NOMO-1 (cell line): ENCODE measurements around the gene CXCL8.

Source experiments
- DNase-seq, 2 experiments: peaks; one replicate each; lab custom pipeline; 2025; ENCODE audit not compliant: unreplicated experiment in 2 of 2; lab: John Stamatoyannopoulos, UW

The CXCL8 gene

DNA sequence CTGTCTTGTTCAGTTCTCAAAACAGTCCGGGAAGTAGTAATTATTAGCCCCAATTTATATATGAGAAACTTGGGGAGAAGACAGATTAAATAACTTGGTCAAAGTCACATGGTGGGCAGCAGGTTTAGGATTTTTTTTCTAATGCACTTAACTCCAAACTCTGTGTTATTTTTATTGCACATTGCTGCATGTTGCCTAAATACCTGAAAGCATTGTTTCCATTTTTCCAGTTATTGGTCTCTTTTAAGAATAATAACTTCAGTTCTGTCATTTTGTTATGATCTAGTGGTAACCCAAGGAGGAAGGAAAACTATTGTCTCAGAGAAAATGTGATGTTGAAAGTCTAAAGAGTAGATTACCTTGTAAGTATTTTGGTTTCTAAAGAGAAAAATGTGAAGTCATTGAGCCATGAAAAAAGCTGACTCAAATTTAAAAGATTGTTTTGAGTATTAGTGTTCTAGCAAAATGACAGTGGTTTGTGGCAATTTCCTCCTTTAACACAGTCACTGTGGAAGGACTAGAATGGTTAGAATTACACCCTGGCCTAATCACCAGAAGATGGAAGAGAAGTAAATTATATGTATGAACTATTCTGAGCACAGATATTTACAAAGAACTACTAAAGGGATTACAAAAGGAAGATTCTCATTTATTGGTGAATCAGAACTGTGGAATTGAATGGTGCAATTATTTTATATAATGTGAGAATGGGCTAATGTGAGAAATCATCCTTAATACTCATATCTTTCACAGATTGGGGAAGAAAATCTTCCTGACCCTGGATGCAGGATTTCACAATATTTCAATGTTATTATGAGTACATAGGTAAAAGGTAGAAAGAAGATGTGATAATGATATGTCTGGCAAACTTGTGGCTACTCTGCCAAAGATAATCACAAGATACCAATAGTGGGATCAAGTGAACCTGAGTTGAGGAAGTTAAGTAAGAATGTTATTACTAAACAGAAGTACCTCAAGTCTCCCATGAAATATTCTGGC lies 21.7 kb upstream of the CXCL8 start:
- DNase-seq: peak; percentile 67 to 84

DNA sequence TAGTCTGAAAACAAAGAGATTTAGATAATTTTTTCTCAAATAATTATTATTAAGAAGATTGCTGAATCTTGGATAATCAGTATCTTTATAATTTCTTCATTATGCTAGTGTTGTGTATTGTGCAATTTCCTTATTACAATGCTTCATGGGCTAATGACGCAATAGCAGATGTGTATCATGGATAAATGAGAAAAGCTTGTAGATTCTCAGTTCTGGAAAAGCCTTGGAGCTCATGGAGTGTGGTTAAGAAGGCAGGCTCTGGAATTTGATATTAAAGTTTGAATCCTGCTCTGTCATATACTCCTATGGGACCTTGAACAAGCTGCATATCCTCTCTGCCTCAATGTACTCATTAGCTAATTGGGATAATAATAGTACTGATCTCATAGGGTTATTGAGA lies 18.9 kb upstream of the CXCL8 start:
- peak; percentile 24 to 64 for DNase-seq

DNA sequence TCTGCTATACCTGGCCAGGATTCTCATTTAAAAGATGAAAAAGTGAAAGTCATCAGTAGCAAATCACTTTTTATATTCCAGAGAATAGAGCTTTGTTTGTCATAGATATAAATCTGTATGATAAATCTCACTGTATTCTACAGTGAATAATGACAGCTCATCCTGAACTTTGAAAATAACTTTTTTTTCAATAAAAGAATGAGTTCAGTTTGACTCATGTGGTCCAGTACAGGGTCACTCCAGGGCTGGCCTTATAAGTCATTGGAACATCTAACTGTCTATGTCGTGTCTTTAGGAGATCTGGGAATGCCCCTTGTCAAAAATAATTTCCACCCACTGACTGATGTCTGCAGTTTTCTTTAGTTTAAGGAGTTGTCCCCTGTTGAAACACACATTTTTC lies 18.5 kb upstream of the CXCL8 start:
- DNase-seq: no peak

DNA sequence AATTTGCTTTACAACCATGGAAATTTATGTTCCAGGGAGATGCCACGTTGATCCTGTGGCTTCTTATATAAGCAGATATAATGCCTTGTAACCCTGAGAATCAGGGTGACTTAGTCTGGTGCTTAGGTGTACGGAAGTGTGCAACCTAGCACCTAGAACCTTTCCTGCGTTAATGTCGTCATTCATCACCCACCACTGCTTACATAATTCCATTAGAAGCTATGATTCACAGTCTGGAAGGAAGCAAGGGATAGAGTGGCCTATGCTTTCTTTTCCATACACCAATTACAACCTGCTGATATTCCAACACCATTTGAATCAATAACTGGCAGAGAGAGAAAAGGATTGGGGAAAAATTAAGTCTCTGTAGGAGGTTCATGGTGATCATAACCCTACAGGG lies 17.3 kb upstream of the CXCL8 start:
- DNase-seq: no peak

DNA sequence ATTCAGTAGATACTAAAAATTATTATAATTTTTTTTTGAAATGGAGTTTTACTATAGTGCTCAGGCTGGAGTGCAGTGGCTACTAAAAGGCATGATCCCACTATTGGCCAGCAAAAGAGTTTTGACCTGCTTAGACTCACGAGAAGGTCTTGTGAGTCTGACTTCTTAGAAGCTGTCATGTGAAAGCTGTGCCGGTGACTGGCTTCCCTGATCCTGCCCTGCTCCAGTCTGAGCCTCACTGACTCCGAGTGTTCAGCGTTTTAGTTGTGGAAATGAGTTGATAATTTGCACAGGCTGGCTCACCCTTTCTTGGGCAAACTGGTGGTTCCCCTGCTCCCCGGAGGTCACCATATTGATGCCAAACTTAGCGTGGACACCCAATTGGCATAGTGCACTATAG lies 16.4 kb upstream of the CXCL8 start:
- DNase-seq: no peak

DNA sequence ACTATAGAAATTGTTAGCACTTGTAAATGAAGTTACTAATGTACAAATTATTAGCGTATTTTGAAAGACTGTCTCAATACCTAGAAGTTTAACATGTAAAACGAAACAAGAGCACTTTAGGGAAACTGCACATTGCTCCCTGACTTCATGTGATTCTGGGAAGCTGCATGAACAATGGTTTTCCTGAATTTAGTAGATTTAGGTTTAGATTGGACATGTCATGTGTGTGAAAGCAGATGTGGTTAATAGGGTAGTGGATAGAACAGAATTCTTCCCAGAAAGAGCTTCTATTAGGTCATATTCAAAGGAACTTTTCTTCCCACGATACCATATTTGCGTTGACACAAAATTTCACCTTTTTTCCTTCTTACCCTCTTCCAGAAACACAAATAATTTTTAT lies 14.9 kb upstream of the CXCL8 start:
- no peak for DNase-seq

DNA sequence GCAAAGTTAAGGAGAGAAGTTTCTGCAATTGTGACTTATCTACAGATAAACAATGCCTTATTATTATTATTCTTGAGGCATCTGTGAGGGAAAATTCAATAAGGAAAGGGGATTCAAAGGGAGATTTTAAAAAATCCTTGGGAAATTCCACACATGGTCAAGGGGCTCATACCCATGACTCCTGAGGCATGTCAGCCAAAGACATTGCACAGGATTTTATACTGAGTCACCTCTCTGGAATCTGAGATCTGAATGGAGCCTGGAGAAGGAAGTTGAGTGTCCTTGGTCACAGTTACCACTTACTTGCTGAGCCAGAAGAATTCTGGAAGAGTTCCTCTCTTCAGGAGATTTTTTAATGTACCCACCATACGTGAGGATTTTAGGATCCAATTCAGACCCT lies 14.4 kb upstream of the CXCL8 start:
- DNase-seq: no peak

DNA sequence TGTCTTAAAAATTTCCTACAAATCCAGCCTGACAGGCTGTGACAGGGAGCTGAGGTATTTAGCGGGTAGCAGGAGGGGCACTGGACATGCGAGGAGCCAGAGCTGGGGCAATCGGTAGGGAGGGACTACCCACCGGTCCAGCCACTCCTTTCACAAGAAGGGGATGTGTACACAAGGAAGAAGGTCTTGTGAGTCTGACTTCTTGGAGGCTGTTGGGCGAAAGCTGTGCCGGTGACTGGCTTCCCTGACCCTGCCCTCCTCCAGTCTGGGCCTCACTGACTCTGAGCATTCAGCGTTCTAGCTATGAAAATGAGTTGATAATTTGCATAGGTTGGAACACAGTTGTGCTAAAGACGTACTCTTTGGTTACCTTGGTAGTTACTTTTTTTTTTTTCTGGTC lies 12.7 kb upstream of the CXCL8 start:
- no peak for DNase-seq

DNA sequence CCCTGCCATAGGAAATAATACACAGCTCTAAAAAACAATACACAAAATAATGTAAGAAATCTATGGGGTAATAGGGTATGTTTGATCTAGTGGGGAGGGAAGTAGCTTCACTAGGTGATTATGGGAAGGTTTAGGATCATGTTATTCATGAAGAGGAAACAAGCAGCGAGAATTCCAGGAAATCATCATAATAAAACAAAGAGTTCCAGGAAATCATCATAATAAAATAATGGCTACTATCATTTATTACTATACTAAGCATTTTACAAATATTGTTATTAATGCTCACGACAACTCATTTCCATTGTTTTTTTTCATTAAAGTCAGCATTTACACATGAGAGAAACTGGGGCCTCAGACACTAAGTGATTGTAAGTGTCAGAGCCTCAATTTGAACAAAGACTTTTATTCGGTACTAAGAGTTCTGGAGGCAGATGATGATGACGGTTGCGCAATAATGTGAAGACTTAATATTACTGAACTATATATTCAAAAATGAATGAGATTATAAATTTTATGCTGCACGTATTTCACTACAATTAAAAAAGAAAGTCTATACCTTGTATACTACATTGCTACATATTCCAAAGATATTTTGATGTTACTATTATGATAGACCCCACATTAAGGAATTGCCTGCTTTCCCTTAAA lies 12.2 kb upstream of the CXCL8 start:
- no peak for DNase-seq

DNA sequence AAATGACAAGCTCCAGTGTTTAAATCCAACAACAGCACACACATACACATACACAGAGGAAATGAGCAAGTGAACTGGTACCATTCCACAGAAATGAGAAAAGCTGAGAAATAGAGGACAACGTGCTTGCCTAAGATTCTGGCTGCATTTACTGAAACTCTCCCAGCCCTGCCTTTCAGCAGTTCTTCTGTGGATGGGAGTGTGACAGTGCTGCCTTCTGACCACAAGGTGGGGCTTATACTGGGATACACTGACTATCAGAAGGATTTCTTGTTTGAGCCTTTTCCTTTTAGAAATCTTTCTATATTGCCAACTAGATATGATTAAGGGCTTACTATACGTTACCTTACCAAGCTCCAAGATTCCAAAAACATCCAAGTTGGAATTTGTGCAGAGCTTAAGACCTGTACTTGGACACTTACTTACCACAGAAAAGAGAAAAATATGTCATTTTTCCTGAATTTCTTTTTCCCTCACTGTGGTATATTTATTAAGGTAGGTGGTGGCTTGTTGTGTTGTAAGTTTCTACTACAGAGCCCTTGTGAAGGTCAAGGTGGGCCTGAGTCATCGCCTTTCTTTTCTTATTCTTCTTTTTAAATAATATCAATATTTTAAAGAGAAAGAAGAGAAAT lies 10.7 kb upstream of the CXCL8 start:
- DNase-seq: peak; percentile 50 to 80

DNA sequence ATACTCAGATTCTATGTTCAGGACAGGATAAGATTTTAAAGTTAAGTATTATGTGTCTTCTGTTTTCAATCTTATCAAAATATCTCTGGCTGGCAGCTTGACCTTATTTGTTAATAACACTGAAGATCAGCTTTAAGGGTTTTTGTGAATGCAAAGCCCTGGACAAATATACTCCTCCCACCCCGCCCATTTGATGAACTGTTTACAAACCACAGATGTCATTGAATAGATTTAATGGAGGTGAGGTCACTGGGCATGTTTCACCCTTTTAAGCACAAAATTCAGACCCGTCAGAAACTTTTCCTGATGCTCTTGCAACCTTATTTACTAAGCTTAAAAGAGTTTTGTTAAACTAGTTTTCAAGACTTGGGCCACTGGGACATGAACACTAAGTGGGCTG lies 10.1 kb upstream of the CXCL8 start:
- DNase-seq: peak in 1 of 2 experiments; percentile 35

DNA sequence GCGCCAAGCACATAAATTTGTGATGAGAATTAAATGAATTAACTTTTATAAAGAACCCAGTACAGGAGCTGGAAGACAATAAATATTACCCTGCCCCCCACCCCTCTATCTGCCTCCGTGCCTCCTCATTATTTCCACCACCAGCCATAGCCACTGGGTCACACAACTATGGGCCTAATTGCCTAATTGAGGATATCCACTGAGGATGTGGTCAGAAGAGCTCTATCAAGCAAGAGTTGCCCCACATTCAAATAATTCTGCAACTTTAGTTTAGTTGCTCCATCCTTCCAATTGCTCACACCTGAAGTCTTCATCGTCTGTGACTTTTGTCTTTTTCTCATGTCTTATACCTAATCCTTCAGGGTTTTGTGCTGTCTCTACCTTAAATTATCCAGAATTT lies 9.5 kb upstream of the CXCL8 start:
- DNase-seq: peak; percentile 88 to 92

DNA sequence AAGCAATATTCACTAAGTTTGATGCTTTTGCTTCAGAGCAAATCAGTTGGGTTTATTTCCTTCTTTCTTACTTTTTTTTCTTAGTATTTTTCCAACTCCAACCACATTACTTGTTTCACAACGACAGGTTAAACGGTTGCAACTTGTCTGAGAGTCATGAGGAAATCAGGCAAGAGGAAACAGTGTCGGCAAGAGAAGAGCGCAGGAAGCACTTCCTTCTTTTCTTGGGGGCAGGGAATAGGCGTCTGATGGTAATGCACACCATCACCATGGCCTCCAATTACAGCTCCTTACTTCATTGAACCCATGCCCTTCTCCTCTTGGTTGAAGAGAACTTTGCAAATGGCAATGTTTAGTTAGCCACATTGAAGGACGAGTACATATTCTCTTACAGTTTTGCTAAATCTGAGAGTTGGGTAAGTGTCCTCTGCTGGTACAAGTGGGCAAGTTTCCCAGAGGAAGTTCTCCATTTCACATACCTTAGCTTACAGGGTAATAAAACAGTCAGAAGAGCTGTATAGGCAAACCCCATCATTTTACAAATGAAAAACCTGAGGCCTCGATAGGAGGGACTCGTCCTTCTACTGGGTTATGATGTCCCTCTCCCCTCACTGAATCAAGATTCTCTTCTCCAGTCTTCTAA lies 8.3 kb upstream of the CXCL8 start:
- peak; percentile 95 to 98 for DNase-seq

DNA sequence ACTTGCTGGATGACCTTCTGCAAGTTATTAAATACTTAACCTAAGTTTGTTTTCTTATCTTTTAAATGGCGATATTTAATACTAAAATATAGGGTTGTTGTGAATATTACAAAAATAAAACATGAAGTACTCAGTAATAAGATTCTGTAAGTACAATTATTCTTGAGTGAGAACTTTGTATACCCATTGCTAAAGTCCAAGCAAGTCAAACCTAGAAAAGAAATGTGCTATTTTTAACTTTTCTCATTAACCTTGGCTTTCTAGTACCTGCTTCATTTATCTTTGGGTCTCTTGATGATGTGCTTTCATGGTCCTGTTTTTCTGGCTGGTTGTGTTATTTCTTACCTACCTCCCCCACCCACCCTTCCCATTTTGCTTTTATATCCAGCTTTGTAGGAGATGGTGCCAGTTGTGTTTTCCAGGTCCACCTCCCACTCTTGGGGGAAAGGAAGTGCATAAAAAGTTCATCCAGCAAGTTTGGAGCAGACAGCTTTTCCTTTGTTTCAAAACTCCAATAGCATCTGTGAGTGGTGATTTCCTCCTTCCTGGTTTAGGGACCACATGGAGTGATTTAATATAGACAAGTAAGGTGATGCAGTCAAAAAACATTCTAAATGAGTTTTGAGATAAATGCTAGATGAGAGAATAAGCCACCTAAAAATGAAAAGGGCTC lies 7.5 kb upstream of the CXCL8 start:
- no peak for DNase-seq

DNA sequence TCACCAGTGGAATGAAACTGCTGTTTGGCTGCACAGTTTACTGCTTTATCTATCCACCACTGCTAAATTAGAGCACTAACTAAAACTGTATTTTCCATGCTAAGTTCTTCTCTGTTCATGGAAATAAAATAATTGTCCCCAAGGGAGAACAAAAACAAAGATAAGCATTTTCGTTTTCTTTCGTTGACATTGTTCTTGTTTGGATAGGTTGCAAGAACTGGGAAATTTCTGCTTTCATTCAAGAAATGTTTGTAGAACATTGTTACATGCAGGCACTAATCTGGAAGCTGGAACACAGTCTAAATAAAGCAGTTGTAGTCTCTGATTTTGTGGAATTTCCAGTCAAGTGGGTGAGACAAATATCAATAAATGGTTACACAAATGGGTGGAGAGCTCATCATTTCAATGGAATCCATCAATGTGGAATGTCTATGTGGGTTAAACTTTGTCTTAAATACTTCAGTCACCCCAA lies 5.8 kb upstream of the CXCL8 start:
- no peak for DNase-seq

DNA sequence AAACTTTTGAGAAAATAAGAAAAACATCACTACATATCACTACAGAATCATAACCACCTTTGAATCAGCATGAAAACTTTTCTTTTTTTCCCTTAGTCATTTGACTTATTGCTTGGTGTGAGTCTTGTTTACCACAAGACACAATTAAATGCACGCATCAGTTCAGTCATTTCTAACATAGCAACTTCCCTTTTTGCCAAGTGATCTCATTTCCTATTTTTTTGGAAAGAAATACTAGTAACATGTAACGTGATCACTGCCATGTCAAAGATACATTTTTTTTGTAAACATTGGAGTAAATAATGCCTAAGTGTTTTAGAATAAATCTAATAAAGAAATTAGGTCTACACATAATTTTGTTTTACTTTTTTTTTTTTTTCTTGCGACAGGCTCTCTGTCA lies 5.1 kb upstream of the CXCL8 start:
- peak; percentile 92 to 98 for DNase-seq

DNA sequence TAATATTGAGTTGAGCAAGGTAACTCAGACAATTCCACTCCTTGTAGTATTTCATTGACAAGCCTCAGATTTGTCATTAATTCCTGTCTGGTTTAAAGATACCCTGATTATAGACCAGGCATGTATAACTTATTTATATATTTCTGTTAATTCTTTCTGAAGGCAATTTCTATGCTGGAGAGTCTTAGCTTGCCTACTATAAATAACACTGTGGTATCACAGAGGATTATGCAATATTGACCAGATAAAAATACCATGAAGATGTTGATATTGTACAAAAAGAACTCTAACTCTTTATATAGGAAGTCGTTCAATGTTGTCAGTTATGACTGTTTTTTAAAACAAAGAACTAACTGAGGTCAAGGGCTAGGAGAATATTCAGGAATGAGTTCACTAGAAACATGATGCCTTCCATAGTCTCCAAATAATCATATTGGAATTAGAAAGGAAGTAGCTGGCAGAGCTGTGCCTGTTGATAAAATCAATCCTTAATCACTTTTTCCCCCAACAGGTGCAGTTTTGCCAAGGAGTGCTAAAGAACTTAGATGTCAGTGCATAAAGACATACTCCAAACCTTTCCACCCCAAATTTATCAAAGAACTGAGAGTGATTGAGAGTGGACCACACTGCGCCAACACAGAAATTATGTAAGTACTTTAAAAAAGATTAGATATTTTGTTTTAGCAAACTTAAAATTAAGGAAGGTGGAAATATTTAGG lies 821 bp downstream of the CXCL8 start:
- peak; percentile 3 to 44 for DNase-seq

DNA sequence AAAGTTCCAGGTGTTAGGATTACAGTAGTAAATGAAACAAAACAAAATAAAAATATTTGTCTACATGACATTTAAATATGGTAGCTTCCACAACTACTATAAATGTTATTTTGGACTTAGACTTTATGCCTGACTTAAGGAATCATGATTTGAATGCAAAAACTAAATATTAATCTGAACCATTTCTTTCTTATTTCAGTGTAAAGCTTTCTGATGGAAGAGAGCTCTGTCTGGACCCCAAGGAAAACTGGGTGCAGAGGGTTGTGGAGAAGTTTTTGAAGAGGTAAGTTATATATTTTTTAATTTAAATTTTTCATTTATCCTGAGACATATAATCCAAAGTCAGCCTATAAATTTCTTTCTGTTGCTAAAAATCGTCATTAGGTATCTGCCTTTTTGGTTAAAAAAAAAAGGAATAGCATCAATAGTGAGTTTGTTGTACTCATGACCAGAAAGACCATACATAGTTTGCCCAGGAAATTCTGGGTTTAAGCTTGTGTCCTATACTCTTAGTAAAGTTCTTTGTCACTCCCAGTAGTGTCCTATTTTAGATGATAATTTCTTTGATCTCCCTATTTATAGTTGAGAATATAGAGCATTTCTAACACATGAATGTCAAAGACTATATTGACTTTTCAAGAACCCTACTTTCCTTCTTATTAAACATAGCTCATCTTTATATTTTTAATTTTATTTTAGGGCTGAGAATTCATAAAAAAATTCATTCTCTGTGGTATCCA lies 1.6 kb downstream of the CXCL8 start:
- no peak for DNase-seq

DNA sequence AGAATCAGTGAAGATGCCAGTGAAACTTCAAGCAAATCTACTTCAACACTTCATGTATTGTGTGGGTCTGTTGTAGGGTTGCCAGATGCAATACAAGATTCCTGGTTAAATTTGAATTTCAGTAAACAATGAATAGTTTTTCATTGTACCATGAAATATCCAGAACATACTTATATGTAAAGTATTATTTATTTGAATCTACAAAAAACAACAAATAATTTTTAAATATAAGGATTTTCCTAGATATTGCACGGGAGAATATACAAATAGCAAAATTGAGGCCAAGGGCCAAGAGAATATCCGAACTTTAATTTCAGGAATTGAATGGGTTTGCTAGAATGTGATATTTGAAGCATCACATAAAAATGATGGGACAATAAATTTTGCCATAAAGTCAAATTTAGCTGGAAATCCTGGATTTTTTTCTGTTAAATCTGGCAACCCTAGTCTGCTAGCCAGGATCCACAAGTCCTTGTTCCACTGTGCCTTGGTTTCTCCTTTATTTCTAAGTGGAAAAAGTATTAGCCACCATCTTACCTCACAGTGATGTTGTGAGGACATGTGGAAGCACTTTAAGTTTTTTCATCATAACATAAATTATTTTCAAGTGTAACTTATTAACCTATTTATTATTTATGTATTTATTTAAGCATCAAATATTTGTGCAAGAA lies 2.3 kb downstream of the CXCL8 start:
- DNase-seq: no peak
